ENCODE results near the gene MYPN. TPM values are rescaled to one million over a fixed set of nuclear protein-coding genes. Genes with fewer than 3 reads are reported as not detected.
"Not testable (repeated sequence)": the region's sequence is repeated elsewhere in the genome, so short reads cannot be mapped to it uniquely, and the experiment has no call there.

The MYPN gene
- total RNA-seq, 1 donor from 2014 or later: 112 TPM

DNA sequence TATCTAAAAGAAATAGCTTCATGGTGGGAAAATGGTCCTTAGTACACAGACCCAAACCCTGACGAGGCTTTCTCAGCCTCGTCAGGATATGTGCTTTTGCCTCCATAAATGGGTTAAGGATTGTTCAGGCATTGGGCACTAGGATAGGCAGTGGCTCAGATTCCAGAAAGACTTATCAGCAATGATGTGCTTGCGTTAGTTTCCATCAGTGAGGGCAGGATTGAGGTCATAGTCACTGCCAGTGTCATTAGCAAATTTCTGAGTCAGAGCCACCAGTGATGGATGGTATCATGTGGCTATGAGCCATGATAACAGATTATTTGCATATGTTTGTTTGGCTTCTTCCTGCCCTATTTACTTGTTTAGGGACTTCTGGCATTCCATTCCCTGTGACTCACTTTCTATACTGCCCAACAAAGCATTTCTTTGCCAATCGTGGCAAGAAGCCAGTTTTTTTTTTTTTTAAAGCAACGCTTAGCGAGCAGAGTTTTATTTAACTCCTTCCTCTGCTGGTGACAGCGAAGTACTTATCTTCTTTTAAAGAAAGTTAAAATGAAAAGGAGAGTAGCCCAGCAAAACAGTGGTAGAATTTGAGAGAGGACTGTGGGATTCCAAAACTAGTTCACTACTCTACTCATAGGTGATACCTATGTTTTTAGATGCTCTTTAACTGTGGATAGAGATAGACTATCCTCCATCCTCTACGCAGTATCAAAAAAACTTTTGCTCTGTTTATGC lies 44.4 kb downstream of the MYPN start:
- intact Hi-C loops (cut with DNase I): loop anchor here (5.0 kb wide), 1 partner anchor 41 kb away; no protein-coding TSS in a partner anchor
- no peak for DNase-seq (ENCODE audit: missing footprints)
- ATAC-seq: peak; percentile 84

DNA sequence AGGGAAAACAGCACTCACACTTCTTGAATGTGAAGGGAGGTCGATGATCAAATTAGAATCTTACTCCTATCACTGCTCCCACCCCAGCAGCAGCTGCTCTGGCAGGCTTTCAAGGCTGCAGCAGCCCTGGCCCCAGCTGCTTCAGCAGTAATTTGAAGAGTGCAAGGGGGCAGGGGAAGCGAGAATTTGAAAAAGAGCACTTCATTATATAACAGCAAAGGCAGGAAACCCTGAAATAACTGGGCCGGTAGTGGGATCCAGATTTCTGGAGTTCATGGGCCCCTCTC lies 44.9 kb downstream of the MYPN start:
- peak; percentile 74 for DNase-seq (ENCODE audit: missing footprints)
- peak; percentile 54 for ATAC-seq
- intact Hi-C loops (cut with DNase I): loop anchor here (5.0 kb wide), 1 partner anchor 42 kb away; no protein-coding TSS in a partner anchor

DNA sequence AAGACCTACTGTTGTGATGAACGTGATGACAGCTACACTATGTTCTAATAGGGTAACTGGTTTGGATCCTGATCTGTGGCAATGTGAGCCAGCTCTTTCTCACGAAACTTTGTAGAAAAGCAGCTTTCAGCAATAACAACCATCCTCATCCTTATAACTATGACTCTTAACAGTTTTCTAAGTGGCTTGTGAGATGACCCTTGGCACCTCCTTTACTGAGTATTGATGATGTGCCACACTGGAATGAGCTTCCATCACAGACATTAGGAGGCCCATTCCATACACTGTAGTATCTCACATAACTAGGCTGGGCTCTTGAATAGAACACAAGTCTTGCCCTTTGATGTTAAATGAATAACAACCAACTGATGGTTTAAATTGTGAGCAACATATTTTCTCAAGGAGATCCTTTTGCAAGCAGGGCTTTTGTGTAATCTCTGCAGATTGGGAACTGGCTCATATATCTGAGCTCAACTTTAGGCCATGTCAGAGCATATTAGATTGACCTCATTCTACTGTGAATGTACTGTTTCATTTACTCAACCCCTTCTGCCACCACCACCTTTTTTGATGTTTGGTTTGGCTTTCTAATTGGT lies 46.4 kb downstream of the MYPN start:
- no peak for DNase-seq (ENCODE audit: missing footprints)
- intact Hi-C loops (cut with DNase I): loop anchor here (1.0 kb wide), 1 partner anchor 72 kb away; no protein-coding TSS in a partner anchor

DNA sequence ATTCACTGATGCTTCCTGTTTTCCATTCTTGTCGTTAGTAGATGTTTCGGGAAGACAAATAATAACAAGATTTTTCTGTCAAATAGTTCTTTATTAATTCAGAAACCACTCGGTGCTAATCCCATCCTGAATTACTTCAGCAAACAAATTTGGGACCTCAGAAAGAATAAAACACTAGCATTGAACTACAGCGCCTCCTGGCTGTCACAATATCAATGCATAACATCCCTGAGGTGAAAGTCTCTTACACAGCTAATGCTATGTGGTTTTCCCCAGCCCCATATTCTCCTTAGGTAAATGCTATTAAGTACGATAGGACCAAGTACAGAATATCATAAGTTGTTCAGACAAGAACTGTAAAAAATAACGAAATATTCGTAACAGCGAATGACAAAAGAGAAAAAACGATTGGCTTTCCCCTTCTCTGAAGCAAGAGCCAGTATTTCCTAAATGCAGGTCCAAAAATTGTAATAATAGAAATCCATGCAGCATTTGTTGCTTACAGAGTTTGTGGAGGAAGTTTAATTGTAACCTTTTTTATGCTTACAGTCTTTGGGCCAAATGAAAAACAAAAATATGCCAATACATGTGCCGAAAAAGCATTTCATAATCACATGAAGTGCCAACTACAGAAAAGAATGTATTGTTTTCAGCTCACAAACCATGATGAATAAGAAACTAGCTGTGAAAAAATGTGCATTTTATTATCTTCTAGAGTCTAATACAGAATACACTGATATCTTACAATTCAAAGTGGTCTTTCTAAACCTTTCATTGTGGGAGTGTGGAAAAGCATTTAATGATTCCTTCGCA lies 47.3 kb downstream of the MYPN start:
- ATAC-seq: no peak
- DNase-seq (ENCODE audit: missing footprints): no peak
- intact Hi-C loops (cut with DNase I): loop anchor here (1.0 kb wide), 1 partner anchor 73 kb away; no protein-coding TSS in a partner anchor

More for the DNA sequence above, 46.4 kb downstream of the MYPN start:
- no peak for ATAC-seq

DNA sequence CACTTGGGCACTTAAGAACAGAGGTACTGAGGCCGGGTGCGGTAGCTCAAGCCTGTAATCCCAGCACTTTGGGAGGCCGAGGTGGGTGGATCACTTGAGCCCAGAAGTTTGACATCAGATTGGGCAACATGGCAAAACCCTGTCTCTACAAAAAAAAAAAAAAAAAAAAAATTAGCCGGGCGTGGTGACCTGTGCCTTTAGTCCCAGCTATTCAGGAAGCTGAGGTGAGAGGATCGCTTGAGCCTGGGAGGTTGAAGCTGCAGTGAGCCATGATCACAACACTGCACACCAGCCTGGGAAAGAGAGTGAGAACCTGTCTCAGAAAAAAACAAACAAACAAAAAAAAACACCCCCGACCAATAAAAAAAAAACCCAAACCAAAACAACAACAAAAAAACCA lies 48.2 kb downstream of the MYPN start:
- DNase-seq (ENCODE audit: missing footprints); intact Hi-C loops (cut with DNase I); ATAC-seq: not testable (repeated sequence)

DNA sequence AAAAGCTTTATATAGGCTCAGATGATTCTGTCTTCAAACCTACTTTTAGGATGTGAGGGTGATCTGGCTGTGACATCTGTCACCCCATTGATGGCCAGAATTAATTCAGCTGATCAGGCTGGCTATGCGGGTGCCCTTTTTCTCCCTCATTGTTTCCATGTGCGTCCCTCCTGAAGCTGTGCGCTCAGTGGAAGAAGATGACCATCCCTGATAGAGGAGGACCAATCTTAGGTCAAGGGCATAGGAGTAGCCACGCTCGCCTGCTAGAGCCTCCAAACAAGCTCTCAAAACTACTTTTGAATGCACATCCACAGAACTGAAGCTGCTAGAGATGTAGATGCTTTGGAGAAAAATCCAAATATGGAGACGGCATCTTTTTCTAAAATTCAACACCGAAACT lies 48.7 kb downstream of the MYPN start:
- intact Hi-C loops (cut with DNase I): loop anchor here (2.0 kb wide), 1 partner anchor 303 kb away; no protein-coding TSS in a partner anchor
- DNase-seq (ENCODE audit: missing footprints) (no peak), ATAC-seq (no peak)

DNA sequence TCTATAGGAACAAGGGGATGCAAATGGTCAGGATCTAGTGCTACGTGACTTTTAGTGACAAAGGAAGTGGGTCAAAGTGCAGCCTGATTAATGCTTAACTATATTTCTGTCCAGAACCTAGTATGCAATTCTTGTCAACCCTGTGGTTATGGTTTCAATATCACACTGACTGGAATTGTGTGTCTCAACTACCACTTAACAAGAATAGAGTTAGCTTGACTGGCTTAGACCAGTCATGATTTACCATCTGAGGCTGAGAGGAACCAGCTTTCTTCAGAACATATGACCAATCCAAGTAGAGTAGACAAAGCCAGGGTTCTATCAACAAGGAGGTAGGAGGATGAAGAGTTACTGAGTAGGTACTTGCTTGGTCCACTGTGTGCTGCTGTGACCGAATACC lies 54.4 kb downstream of the MYPN start:
- ATAC-seq (no peak), DNase-seq (ENCODE audit: missing footprints) (no peak)
- intact Hi-C loops (cut with DNase I): no loop called here

DNA sequence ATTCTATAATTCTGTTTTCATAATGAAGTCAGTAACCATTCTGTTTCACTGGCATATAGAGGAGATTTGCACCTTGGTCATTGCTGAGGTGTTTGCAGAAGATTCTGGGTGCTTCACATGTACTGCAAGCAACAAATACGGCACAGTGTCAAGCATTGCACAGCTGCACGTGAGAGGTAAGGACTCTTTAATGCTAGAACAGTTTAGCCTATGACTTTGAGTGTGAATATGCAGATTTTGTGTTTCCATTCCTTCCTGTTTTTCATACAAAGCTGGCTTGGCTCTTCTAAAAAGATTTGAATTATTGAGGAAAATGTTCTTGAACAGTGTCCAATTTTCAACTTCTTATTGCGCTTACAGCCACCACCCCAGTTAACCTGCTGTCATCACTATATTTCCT lies 56.4 kb downstream of the MYPN start:
- DNase-seq (ENCODE audit: missing footprints) (no peak), ATAC-seq (no peak)
- intact Hi-C loops (cut with DNase I): no loop called here

DNA sequence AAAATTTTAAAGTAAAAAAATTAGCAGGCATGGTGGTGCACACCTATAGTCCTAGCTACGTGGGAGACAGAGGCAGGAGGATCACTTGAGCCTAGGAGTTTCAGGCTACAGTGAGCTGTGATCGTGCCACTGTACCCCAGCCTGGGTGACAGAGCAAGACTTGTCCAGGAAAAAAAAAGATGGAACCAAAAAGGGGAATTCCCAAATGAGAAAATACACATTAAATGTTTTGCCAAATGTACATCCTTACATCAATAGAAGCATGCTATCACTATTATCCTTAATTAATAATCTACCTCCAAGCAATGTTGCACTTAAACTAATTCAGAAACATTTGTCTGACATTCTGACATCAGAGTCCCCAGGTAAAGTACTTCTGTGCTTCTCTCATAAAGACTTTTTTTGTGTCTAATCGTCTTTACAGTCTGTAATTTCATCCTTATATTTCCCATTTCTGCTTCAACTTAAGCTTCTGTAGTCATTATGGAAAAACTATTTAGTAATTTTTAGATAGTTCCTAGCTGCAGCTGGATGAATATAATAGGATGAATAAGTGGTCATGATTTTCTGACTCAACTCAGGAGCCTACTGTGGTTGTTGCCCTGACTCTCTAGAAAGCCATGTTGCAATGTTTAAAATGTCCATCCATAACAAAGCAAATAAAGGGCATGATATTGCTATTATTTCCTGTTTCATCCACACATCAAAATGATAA lies 57.7 kb downstream of the MYPN start:
- intact Hi-C loops (cut with DNase I): no loop called here
- no peak for DNase-seq (ENCODE audit: missing footprints)
- ATAC-seq: no peak

DNA sequence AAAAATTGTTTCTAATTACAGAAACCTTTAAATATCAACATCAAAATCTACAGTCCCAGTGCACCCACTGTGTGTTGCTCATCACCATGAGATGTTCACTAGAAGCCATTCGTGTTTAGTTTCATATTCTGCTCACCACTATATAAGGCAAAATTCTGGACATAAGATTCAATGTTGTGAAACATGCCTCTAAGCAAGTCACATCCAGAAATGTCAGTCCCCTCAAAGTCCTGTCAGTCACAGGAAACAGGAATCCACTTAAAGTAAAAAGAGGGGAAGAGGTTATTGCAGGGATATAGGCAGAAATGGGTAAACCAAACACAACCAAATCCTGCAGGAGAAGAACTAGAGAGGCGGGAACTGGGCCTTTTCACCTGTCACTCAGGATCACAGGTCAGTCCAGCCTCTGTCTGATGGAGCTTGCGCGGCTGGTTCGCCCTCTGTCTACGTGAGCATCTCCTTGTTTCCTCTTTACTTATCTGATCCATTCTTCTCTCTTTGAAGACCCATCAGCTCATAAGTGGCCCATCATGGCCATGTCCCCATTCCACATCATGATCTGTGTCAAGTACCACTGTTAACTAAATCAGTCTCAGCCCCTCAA lies 58.4 kb downstream of the MYPN start:
- intact Hi-C loops (cut with DNase I): no loop called here
- DNase-seq (ENCODE audit: missing footprints) (no peak), ATAC-seq (no peak)

DNA sequence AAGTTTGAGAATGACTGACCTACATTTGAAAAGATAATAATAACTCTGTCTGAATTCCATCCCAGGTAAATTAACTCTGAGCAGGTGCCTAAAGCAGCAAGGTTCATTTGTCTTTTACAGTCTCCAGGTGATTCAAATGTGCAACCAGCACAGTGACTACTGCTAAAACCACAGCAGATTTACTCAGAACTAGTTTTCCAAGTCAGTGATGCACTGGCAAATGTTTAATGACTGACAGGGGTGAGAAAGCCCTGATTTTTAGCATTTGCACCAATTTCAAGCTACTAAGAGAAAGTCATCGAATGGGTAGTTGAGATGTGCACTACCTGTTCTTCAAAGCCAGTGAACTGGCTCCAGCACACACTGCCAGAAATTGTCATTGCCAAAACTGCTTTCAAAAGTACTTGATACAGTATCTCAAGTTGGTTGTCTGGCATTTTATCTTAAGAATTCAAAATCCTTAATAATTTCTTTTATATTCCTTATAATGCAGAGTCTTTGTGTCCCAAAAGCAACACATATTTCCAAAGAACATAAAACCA lies 62.3 kb downstream of the MYPN start:
- no peak for ATAC-seq
- intact Hi-C loops (cut with DNase I): no loop called here
- DNase-seq (ENCODE audit: missing footprints): no peak

DNA sequence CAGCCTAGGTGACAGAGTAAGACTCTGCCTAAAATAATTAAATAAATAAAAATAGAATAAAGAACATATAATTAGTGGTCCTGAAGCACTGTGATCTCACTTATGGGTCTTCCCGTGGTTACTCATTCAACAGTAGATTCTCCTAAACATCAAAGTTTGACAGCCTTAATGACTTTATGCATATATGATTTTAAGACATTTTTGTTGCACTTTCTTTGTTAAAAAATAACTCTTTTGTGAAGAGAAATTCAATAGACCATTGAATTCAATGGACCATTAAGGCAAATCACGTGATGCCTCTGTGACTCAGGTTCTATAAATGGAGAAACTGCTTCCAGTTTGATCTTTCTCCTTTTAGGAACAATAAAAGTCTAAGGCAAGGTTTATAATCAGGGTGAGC lies 63.0 kb downstream of the MYPN start:
- no peak for ATAC-seq
- DNase-seq (ENCODE audit: missing footprints): no peak

DNA sequence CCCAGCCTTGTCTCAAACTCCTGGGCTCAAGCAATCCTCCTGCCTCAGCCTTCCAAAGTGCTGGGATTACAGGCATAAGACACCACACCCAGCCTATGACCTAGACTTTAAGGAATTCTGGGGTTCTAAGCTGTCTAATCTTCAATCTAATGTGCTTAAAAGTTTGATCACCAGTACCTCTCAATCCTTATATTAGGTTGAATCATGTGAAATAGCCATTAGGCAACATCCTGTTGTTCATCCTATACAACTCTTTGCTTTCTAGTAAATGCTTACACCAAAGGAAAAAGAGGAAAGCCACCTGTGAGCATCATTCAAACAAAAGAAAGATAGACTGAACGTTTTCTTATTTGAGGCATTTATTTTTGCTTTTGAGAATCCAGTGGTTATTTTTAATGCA lies 66.7 kb downstream of the MYPN start:
- no peak for ATAC-seq
- no peak for DNase-seq (ENCODE audit: missing footprints)
- intact Hi-C loops (cut with DNase I): no loop called here

More for the DNA sequence above, 63.0 kb downstream of the MYPN start:
- intact Hi-C loops (cut with DNase I): no loop called here

DNA sequence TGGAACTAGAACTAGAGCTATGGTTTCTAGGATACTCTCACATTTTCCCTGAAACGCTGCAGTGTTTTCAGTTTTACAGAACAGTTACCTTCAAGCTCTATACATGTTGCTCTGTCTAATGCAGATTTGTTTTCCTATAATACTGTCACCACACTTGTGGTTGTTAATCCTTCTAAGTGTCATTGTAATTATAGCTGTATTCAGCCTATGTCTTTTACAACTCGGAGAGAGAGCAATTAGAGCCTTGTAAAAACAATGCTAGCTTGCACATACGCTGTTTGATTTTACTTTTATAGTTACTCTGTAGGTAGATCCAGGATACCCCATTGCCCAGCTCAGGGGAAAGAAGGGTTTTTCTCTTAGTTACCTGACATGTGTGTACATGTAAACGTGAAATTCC lies 67.5 kb downstream of the MYPN start:
- ATAC-seq (no peak), DNase-seq (ENCODE audit: missing footprints) (no peak)
- intact Hi-C loops (cut with DNase I): no loop called here

DNA sequence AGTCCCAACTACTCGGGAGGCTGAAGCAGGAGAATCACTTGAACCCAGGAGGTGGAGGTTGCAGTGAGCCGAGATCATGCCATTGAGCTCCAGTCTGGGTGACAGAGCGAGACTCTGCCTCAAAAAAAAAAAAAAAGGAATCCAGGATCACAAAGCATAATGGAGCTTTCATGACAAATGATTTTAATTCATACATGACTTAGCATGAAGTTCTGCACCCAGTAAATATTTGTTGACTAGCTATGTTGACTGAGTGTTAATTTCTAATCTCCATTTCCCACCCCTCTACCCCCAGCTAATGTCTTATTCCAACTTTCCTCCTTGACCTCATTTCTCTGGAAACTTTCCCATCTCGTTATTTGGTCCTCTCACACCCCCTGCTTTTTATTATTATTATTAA lies 69.3 kb downstream of the MYPN start:
- DNase-seq (ENCODE audit: missing footprints): no peak
- intact Hi-C loops (cut with DNase I): no loop called here
- ATAC-seq: no peak

DNA sequence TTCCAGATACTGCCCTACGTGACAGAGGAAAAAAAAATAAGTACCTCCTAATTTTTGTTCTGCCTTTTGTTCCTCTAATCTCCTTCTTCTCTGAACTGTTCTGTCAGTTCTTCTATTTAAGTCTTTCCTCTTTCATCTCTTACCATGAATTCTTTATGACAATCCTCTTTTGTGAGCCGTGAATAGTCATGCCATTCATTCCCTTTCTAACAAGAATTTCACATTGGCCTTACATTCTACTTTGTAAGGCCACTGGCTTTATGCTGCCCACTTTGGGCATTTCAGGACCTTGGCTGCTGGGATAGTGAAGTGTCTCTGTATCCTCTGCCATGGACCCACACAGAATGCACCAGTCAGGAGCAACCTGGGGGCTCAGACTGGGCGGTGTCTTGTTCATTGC lies 69.7 kb downstream of the MYPN start:
- intact Hi-C loops (cut with DNase I): no loop called here
- ATAC-seq: no peak
- no peak for DNase-seq (ENCODE audit: missing footprints)

DNA sequence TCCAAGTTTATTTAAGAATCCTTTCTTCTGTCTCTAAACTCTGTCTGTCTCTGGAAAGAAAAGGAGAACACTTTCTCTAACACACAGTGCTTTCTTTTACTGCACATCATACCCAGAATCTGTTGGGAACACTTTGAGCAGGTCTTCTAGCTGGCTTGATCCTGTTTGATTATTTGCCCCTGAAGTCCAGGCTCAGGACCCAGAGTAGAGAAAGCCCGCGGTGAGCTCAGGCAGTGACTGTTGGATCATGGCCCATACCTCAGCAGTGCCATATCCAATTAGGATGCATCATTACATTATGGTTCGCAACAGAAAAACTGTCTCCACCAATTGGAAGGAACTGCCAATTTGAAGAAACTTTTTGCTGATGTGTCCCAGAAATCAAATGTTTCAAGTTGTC lies 71.2 kb downstream of the MYPN start:
- intact Hi-C loops (cut with DNase I): no loop called here
- ATAC-seq (no peak), DNase-seq (ENCODE audit: missing footprints) (no peak)

DNA sequence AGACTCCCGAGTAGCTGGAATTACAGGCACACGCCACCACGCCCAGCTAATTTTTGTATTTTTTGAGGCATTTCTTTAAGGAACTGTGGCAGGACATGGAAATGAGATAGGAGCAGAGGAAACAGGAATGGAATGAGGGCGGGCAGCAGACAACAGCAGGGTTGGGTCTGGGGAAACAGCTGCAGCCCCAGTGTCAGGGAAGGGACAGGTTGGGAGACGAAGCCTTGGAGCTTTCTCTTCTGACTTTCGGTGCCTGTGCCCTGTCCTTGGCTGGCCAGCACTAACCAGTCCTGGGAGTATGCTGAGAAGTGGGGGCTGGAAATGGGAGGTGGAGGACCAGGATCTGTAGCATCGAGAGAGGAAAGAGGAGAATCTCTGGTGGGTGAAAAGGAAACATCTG lies 75.3 kb downstream of the MYPN start:
- intact Hi-C loops (cut with DNase I): no loop called here
- no peak for DNase-seq (ENCODE audit: missing footprints)
- no peak for ATAC-seq

DNA sequence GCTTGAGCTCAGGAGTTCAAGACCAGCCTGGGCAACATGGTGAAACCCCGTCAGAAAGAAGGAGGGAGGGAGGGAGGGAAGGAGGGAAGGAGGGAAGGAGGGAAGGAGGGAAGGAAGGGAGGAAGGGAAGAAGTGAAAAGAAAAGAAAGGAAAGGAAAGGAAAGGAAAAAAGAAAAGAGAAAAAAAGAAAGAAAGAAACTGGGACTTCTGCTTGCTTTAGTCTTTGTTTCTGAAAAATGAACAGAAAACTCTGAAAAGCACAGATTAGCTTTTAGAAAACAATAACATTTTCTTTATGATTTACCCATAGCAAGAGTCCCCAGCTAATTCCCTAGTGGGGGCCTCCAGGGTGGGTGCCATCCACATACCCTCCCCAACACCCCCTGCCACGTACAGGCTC lies 75.8 kb downstream of the MYPN start:
- ATAC-seq (no peak), DNase-seq (ENCODE audit: missing footprints) (no peak)
- intact Hi-C loops (cut with DNase I): no loop called here
